ENCODE data around the gene G6PD.

Gene G6PD

GRCh38 chrX:154489182-154489581 is 57.5 kb downstream of the G6PD start:
- Mint-ChIP-seq H3K9me3 (no peaks in the 10 kb centered on the region), H3K4me1 (ENCODE audit: low read depth) (peaks cover 11% of the 10 kb centered on the region), H3K27me3 (ENCODE audit: low read depth) (no peaks in the 10 kb centered on the region), H3K4me3 (peak overlapping the region; percentile 89), H3K36me3 (ENCODE audit: low read depth) (peaks cover 10% of the 10 kb centered on the region), H3K27ac (peak overlapping the region; percentile 83)

- Mint-ChIP-seq H3K27ac (no peak overlapping the region), H3K4me3 (no peak overlapping the region), H3K27me3 (ENCODE audit: low read depth) (no peaks in the 10 kb centered on the region), H3K9me3 (no peaks in the 10 kb centered on the region), H3K4me1 (ENCODE audit: low read depth) (peaks cover 11% of the 10 kb centered on the region), H3K36me3 (ENCODE audit: low read depth) (peaks cover 11% of the 10 kb centered on the region)
Measured at GRCh38 chrX:154488336-154489075, 58.1 kb downstream of the G6PD start.

DNA sequence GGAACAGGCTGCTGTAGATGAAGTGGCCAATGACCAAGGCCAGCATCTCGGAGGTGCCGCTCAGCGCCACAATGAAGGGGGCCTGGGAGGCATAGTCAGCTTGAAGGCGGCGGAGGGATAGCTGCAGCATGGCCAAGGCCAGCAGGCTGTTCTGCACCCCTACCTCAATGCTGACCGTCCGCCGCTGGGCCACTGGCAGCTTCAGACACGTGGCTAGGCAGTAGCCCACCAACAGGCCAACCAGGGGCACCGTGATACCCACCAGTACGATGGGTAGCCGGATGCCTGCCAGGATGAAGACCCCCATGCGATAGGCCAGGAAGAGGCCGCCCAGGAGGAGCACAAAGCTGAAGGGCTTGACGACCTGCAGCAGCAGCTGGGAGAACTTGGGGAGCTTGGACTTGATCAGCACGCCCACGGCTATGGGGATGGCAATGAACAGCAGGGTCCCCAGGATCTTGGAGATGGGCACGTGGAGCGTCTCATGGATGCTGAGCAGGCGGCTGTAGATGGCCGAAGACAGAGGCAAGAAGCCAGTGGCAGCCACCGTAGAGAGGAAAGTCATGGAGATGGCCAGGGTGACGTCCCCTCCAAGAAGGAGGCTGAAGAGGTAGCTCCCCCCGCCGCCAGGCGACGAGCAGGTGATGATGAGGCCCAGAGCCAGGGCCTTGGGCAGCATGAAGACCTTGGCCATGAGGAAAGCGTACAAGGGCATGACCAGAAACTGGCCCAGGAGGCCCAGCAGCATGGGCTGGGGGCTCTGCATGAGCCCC is 58.9 kb downstream of the G6PD start:
- Mint-ChIP-seq H3K9me3 (no peaks in the 10 kb centered on the region), H3K4me3 (peak overlapping the region; percentile 72), H3K4me1 (ENCODE audit: low read depth) (peaks cover 13% of the 10 kb centered on the region), H3K36me3 (ENCODE audit: low read depth) (peaks cover 13% of the 10 kb centered on the region), H3K27ac (no peak overlapping the region), H3K27me3 (ENCODE audit: low read depth) (no peaks in the 10 kb centered on the region)

DNA sequence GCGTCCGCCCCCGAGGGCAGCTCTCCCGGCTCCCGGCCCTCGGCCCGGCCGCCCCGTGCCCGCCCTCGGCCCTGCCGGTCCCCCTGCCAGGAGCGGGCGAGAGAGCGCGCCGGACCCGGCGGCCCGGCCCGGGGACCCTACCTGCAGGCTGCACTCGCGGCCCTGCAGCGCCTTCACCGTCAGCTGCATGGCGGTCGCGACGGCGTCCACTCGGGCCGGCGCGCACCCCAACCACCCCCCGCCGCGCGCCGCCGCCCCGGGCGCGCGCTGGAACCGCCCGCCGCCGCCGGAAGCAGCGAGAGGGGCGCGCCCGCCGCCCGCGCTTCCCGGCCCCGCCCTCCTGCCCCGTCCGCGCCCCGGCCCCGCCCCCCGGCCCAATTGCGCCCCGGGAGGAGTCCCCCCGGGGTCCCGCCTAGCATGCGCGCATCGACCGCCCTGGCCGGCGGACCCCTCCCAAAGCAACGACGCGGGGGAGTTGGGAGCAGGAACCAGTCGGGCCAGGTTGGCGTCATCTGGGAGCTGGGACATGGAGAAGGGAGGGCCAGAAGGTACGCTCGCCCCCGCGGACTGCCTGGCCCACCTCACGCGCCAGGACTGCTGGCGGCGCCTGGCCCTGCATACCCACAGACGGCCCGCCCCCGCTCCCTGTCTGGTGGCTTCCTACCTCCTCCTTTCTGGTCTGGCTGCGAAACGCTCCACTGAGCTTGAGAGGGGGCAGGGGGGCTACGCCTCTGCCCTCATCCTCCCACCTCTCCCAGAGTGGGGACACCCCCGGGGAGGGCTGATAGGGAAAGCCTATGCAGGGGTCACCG is 60.0 kb downstream of the G6PD start, which contains the start of gene UBL4A:
TSS of gene UBL4A (minus strand) at position 220 of the 812 bp plus-strand sequence. CDS start at position 189, 31 bp downstream.
- Mint-ChIP-seq H3K4me1 (ENCODE audit: low read depth) (peaks cover 13% of the 10 kb centered on the region), H3K9me3 (no peaks in the 10 kb centered on the region), H3K27me3 (ENCODE audit: low read depth) (no peaks in the 10 kb centered on the region), H3K4me3 (peak within 1 kb of the TSS; percentile 72), H3K36me3 (ENCODE audit: low read depth) (peaks cover 16% of the 10 kb centered on the region), H3K27ac (peak within 1 kb of the TSS; percentile 57)

- H3K27ac Mint-ChIP-seq, result no peak overlapping the region
Measured at GRCh38 chrX:154486052-154486395, 60.6 kb downstream of the G6PD start.

GRCh38 chrX:154485150-154486051 is 61.2 kb downstream of the G6PD start:
- peaks cover 16% of the 10 kb centered on the region for H3K36me3 Mint-ChIP-seq (ENCODE audit: low read depth)
- H3K9me3 Mint-ChIP-seq, result no peaks in the 10 kb centered on the region
- peak overlapping the region; percentile 68 for H3K4me3 Mint-ChIP-seq
- H3K27ac Mint-ChIP-seq, result peak overlapping the region; percentile 57
- H3K27me3 Mint-ChIP-seq (ENCODE audit: low read depth), result no peaks in the 10 kb centered on the region
- peaks cover 11% of the 10 kb centered on the region for H3K4me1 Mint-ChIP-seq (ENCODE audit: low read depth)

More at GRCh38 chrX:154486052-154486395, 60.6 kb downstream of the G6PD start:
- Mint-ChIP-seq H3K4me1 (ENCODE audit: low read depth) (peaks cover 11% of the 10 kb centered on the region), H3K36me3 (ENCODE audit: low read depth) (peaks cover 16% of the 10 kb centered on the region), H3K4me3 (peak overlapping the region; percentile 21), H3K27me3 (ENCODE audit: low read depth) (no peaks in the 10 kb centered on the region), H3K9me3 (no peaks in the 10 kb centered on the region)

DNA sequence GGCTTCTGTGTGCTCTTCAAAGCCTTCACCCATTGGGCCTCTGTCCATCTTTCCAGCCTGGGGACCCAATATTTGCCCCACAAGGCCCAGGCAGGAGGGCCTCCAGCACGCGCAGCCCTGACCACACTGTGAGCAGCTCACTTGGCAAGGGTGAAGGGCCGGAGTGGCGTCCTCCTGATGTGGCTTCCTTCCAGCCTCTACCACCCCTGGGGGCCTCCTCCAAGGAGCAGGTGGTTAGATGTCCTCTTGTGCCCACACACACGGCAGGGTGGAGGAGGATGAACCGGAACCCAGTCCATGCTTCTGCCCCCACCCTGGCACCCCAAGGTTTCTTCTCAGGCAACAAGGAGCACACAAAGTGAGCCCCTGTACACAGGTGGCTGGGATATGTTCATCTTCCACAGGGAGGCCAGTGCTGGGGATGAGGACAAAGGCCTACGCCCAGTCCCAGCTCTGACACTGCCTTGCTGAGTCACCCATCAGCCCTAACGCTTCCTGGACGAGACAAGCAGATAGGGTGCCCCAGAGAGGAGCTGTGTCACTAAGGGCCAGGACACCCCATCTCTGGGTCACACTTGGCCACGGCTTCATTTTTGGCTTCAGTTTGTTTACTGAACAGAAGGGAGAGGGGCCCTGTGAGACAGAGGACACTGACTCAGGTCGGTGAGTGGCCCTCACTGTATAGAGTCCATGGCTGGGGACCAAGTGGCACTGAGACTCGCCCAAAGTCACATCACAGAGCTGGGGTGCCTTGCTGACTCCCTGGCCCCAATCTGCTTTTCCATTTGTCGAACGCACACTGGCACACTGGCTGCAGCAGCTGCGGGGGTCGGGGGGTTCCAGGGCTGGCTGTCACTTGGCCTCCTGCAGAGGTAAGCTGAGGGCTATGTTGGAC is 62.1 kb downstream of the G6PD start:
- H3K27ac Mint-ChIP-seq, result no peak overlapping the region
- H3K36me3 Mint-ChIP-seq (ENCODE audit: low read depth), result peaks cover 14% of the 10 kb centered on the region
- H3K27me3 Mint-ChIP-seq (ENCODE audit: low read depth), result no peaks in the 10 kb centered on the region
- H3K4me1 Mint-ChIP-seq (ENCODE audit: low read depth), result peaks cover 8% of the 10 kb centered on the region
- H3K9me3 Mint-ChIP-seq, result no peaks in the 10 kb centered on the region
- H3K4me3 Mint-ChIP-seq, result no peak overlapping the region

DNA sequence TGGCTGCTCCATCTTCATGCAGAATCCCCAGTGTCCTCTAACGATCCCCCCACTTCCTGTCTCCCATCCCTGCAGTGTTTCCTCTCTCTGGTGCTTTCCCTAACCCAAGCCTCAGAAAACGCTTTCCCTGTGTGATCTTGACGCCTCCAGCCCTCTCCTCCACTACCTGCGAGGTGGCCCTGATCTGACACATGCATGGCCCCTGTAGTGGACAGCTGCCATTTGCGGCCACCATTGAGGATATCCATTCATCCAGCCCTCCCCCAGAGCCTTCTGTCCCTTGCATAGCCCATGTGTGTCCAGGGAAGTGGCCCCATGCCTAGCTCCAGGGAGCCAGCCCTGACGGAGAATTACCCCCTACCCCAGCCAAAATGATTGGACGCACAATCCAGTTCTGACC is 63.3 kb downstream of the G6PD start:
- Mint-ChIP-seq H3K4me1 (ENCODE audit: low read depth) (peaks cover 8% of the 10 kb centered on the region), H3K4me3 (no peak overlapping the region), H3K27ac (peak overlapping the region; percentile 26), H3K36me3 (ENCODE audit: low read depth) (peaks cover 14% of the 10 kb centered on the region), H3K9me3 (no peaks in the 10 kb centered on the region), H3K27me3 (ENCODE audit: low read depth) (no peaks in the 10 kb centered on the region)

GRCh38 chrX:154482786-154483185 is 63.9 kb downstream of the G6PD start:
- no peak overlapping the region for H3K27ac Mint-ChIP-seq
- peaks cover 10% of the 10 kb centered on the region for H3K36me3 Mint-ChIP-seq (ENCODE audit: low read depth)
- no peaks in the 10 kb centered on the region for H3K27me3 Mint-ChIP-seq (ENCODE audit: low read depth)
- no peak overlapping the region for H3K4me3 Mint-ChIP-seq
- no peaks in the 10 kb centered on the region for H3K9me3 Mint-ChIP-seq
- peaks cover 6% of the 10 kb centered on the region for H3K4me1 Mint-ChIP-seq (ENCODE audit: low read depth)

GRCh38 chrX:154481911-154482601 is 64.6 kb downstream of the G6PD start:
- no peaks in the 10 kb centered on the region for H3K9me3 Mint-ChIP-seq
- peaks cover 9% of the 10 kb centered on the region for H3K4me1 Mint-ChIP-seq (ENCODE audit: low read depth)
- H3K36me3 Mint-ChIP-seq (ENCODE audit: low read depth), result peaks cover 8% of the 10 kb centered on the region
- H3K27me3 Mint-ChIP-seq (ENCODE audit: low read depth), result no peaks in the 10 kb centered on the region
- H3K4me3 Mint-ChIP-seq, result no peak overlapping the region
- H3K27ac Mint-ChIP-seq, result no peak overlapping the region
